GM18951 (cell line): ENCODE data around the gene MVD.

Source experiments
- POLR2A ChIP-seq: IDR thresholded peaks from 4 replicates; pipeline ENCODE4 v1.6.1; 2011; ENCODE audit warnings: mild to moderate bottlenecking; ENCODE audit not compliant: insufficient read length, insufficient read depth; ENCODE audit errors: extremely low read depth
- in situ Hi-C: fragments of 300-500 bp; cut with MboI; formaldehyde crosslinking; loops from one replicate; pipeline ENCODE4 v1.12.0; 2022; ENCODE audit warnings: low sequenced_read_pairs, mixed read lengths, inconsistent platforms; ENCODE audit not compliant: unreplicated experiment

The MVD gene

DNA sequence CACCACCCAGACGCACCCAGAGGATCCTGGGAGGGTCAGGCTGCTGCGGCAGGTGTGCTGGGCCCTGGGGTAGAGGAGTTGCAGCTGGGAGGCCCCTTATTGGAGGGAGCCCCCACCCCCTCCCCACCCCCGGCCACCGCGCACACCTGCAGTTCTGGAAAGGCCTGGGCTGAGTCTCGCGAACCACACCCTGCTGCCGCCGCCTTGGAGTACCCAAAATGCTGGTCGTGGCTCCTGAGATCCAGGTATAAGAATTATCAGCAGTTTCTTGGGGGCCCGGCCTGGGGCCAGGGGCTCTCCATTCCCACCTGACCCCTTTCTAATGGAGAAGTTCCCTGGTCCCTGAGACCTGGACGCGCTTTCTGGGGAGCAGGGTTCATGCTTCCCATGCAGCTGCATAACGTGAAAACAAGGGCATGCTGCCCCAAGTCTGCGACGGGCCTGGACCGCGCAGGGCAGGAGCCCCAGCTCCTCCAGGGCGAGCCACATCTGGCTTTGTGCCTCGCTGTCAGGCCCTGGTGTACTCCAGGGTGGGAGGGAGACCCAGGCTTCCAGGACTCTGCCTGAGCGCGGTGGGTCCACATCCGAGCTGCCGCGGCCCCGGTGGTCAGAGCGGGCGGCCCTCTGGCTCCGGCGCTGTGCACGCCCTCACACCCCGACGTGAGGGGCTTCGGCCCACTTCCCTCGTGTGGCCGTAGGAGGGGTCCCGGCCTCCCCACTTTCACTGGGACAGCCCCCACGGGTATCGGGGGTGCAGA is 30.7 kb upstream of the MVD start:
- in situ Hi-C loops: no loop called here
- no peak for TF ChIP-seq POLR2A

DNA sequence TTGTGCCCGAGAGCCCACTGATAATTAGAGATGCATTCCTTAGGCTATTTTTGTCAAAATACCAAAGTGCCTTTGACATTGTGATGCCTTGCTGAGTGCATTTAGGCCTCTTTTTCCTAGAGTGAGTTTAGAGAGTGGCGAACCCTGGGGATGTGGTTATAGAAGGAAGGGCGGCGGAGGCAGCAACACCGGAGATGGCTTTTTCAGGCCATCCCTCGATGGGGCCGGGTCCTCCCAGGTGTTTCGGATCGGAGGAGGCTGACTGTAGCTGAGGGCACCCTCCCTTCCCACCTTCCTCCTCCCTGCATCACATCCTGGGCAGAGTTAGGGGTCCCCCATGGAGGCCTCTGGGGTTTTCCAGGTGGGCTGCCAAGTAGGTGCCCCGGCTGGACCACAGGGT is 30.0 kb upstream of the MVD start:
- in situ Hi-C loops: no loop called here
- no peak for TF ChIP-seq POLR2A

DNA sequence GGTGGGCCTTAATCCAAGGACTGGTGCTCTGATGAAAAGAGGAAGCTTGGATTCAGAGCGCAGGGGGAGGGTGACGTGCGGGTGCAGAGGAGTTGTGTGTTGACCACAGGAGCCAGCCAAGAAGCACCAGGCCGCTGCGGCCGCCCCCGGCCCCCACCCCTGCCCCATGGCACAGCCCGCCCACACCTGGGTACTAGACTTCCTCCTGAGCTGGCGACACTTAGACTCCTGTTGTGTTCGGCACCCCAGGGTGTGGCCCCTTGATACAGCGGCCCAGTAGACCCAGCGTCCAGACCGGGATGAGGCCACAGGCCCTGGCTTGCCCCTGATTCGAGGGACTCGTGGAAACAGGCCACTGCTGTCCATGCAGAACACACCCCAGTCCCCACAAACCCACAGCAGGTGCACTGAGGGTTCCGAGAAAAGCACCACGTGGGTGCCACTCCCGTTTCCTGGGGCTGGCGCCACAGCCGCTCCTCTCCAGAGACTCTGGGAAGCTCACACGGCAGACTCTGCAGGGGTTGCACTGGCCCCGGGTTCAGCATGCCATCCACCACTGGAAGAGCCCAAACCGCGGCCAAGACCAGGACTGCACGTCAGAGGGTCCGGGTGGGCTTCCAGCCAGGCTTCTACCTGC is 29.2 kb upstream of the MVD start:
- TF ChIP-seq POLR2A: no peak
- in situ Hi-C loops: no loop called here

DNA sequence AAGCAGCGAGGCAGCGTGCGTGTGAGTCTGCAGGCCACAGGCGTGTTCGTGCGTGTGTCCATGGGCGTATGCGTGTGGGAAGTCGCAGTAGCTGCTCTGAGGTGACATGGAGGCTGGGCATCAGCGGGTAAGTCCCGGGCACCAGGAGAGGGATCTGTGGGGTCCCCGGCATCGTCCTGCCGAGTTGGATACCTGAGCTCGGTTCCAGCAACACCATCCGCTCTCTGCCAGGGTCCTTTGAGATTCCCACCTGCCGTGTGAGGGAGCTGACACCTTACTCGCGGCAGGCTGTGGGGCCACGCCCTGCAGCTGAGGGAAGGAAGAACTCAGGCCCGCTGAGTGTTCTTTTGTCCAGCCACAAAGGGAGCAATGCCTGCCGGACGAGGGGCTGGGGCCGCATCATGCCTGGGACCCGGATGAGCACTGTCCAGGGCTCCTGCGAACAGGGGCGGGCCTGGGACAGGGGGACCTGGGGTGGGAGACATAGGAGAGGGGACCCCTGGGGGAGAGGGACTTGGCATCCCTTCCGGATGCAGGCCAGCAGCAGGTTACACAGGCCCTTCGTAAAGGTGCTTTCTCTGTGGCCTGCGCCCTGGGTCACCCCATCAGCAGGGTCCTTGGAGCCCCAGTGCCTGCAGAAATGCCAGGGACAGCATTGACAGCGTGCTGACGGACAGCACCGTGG is 28.4 kb upstream of the MVD start:
- TF ChIP-seq POLR2A: no peak
- in situ Hi-C loops: no loop called here

DNA sequence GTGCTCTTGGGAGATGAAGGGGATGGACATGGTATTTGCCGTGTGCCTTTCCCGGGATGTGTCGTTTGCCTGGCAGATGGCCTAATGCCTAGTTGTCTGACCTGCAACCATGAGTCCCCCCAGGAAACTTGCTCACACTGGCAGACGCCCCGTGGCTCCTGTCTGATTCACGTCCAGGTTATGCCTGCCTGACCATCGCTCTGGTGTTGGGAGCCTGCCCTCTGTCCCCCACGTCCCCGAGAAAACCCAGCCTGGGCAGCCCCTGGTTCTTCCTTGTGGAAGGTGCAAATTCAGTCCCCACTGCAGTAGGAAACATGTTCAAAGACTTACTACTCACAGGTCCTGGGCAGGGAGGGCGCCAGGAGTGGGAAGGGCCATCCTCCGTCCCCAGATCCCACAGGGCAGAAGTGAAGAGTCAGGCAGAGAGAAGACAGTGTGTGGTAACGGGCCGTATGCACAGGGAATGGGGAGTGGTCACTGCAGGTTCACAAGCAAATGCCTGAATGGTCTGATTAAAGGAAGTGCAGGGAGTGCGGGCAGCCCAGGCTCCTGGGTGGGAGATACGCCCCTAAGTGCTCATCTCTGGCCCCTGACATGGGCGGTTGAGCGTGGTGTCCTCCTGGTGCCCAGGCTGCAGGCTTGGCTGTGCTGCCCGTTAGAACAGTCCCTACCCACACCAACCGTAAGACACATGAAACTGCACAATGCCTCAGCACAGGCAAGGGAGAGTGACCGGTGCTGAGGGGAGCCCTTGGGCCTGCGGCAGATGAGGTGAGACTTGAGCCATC is 27.6 kb upstream of the MVD start:
- no peak for TF ChIP-seq POLR2A
- in situ Hi-C loops: no loop called here

DNA sequence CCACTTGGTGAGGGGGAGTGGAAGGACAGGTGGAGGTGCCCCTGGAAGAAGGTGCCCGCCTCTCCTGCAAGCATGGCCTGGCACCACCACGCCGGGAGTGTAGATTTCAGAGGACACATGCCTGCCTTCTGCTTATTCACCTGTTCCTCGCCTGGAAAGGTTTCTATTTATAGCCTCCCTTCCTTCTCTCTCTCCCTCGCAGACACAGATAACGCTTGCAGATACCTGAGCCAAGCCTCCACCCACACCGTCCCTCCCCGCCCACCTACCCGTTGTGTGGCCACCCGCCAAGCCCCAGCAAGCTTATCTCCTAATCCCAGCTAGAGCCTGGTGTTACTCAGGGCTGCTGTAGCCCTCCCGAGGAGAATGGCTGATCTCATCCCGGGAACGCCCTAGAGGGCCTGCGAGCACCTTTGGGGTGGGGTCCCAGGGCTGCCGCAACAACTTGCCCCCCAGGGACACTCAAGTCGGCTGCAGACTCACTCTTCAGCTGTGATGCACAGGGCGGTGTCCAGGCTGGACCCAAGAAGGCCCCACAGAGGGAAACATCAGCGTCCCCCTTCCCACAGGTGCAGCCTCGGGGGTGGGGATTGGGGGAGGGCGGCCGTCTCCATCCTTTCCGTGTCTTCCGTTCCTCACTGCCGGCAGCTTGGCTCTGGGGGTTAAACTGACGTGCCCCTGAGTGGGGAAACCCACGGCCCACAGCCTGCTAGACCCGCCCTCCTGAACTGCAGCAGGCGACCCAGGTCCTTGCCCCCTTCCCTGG is 25.3 kb upstream of the MVD start:
- TF ChIP-seq POLR2A: no peak
- in situ Hi-C loops: no loop called here

DNA sequence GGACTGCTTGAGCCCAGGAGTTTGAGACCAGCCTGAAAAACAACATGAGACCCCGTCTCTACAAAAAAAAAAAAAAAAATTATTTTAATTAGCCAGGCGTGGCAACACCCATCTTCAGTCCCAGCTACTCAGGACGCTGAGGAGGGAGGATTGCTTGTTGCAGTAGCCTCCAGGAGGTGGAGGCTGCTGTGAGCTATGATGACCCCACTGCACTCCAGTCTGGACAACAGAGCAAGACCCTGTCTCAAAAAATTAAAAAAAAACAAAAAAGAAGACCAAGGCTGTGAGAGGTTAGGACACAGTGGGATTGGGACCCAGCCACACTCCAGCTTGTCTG is 24.8 kb upstream of the MVD start:
- no peak for TF ChIP-seq POLR2A
- in situ Hi-C loops: no loop called here

DNA sequence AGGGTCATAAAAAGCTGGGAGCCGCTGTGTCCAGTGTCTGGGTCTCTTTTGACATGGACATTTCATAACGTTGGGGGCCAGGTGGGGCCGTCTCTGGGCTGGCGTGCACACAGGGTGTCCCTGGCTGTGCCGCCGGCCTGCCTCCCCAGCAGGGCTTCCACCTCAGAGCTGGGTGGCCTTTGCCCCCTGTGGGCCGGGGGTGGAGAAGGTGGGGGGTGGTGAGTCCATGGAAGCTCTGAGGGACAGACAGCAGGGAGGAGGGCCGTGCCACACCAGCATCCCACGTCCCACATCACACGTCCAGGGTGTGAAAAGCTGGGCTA is 24.3 kb upstream of the MVD start:
- no peak for TF ChIP-seq POLR2A
- in situ Hi-C loops: no loop called here

DNA sequence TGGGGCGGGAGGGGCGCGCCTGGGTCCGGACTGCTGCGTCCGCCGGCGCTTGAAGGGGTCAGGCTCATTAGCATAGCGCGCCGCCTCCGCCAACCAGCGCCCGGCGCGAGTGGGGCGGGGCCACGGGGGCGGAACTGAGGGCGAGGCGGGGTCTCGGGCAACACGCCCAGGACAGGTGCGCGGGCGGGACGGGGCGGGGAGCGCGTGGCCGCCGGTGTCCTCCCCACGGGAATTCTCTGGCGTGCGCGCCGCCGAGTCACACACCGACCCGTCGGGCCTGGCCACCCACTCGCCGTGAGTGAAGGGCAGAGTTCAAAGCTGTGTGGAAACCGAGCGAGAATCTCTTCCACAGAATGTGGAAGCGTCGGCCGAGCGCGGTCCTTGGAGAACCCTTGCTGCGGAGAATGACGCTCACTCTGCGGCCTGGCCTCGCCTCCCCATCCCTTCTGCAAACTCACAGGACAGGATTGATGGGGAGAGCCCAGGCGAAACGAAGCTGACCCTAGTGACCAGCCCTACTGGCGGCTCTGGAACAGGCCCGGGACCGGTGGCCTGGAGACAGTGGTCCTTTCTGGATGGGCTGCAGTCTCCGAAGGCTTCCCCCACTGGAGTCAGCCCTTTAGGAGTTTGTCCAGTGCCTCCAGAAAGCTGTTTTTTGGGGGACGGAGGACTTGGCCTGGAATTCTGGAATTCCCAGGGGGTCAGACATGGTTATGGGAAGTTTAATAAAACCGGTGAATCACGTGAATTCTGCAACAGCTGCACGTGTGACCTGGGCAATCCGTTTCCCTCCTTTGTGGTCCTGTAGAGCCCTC is 23.8 kb upstream of the MVD start, which contains the start of gene SNAI3:
Gene SNAI3, minus strand, starts transcription at position 69 of the 815 bp plus-strand sequence. CDS start 101 bp downstream, outside the sequence.
- in situ Hi-C loops: no loop called here
- no peak for TF ChIP-seq POLR2A

DNA sequence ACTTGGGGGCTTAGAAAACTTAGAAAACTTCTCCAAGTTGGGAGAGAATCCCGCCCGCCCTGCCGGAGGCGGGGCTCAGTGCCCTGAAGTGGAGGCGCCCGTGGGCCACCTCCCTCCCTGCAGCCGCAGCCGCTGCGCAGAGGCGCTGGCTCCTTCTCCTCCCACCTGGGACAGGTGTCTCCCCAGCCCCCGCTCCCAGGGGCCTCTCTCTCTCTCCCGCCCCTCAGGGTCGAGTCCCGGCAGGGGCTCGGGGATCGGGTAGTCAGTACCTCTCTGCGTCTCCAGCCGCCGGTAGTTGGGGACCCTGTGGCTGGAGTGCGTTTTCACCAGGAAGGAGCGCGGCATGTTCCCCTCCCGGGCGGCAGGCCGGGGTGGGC is 23.2 kb upstream of the MVD start:
- in situ Hi-C loops: no loop called here
- no peak for TF ChIP-seq POLR2A

DNA sequence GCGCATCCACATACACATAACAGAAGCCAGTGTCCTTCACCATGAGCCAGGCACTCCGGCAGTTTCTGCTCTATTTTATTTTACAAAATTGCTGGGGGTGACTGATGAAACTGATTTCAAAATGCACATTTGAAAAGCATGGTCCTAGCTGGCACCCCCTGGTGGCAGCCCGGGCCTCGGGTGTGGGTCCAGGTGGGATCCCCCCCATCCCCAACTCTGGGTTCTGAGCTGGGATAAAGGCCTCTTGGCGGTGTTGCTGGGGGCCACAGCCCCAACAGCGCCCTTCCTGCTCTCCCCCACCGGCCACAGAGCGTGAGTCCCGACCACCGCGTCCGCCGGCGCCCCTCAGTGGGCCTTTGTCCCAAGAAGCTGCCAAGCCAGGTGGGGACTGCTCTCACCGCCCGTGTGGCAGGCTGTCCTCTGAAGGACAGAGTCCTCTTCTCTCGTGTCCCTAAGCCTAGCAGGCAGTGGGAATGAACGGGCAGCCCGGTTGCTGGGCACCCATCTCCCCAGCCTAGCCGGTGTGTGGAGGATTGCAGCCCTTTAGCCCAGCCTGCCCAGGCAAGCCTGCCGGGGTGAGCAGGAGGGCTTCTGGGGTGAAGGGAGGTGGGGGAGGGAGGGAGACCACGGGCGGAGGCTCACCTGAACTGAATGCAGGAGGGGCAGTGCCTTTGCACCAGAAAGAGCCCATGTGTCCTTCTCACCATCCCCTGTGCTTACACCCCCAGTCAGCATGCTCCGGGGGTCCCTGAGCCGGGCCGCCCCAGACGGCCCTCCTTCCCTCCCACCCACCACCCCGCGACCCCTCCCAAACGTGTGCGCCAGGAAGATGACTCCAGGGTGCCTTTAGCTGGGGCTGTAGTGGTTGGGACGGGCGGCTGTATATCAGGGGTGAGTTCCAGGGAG is 22.5 kb upstream of the MVD start:
- in situ Hi-C loops: no loop called here
- no peak for TF ChIP-seq POLR2A
